ENCODE measurements around the gene STX19. TPM values are rescaled to one million over a fixed set of nuclear protein-coding genes. Genes with fewer than 3 reads are reported as not detected.

The STX19 gene
- total RNA-seq = 1 to 10 TPM; 3.1 to 5.5 (median 4.3) TPM

- Histone ChIP-seq H3K36me3 (no peaks in the 10 kb centered on the region), H3K4me1 (peaks cover 4% of the 10 kb centered on the region), H3K9me3 (no peaks in the 10 kb centered on the region), H3K27ac (peak within 1 kb of the TSS; percentile 22), H3K4me3 (peak within 1 kb of the TSS; percentile 32), H3K27me3 (no peaks in the 10 kb centered on the region)
- TF ChIP-seq POLR2AphosphoS5 (IDR thresholded peaks at IDR 0.05) (no peak), CTCF (IDR thresholded peaks at IDR 0.05) (no peak), EP300 (IDR thresholded peaks at IDR 0.05) (no peak), POLR2A (IDR thresholded peaks at IDR 0.05) (no peak)
- WGBS = 48% methylated on average over 8 of the region's 8 CpGs
- no peak for DNase-seq (ENCODE audit: low spot score in 2 of 2)
Observed at GRCh38 chr3:94028093-94028837, at the start of gene STX19. STX19 (minus strand) TSS chr3:94028597; CDS start chr3:94015269, 13,328 bp downstream.

- no peak for TF ChIP-seq EP300 (IDR thresholded peaks at IDR 0.05)
- no peak for TF ChIP-seq POLR2A (IDR thresholded peaks at IDR 0.05)
- no peak for TF ChIP-seq CTCF (IDR thresholded peaks at IDR 0.05)
- TF ChIP-seq POLR2AphosphoS5 (IDR thresholded peaks at IDR 0.05) = no peak
- Histone ChIP-seq H3K36me3 (peaks cover 8% of the 10 kb centered on the region), H3K27ac (no peak overlapping the region), H3K9me3 (no peaks in the 10 kb centered on the region), H3K27me3 (no peaks in the 10 kb centered on the region), H3K4me3 (no peak overlapping the region), H3K4me1 (no peaks in the 10 kb centered on the region)
- no peak for DNase-seq (ENCODE audit: low spot score in 2 of 2)
- WGBS = 98% methylated on average over 3 of the region's 3 CpGs
Observed at GRCh38 chr3:94076055-94076454, 47.7 kb upstream of the STX19 start.

- DNase-seq (ENCODE audit: low spot score in 2 of 2) = no peak
- Histone ChIP-seq H3K27me3 (no peaks in the 10 kb centered on the region), H3K4me3 (no peak overlapping the region), H3K4me1 (peaks cover 4% of the 10 kb centered on the region), H3K27ac (no peak overlapping the region), H3K36me3 (peaks cover 12% of the 10 kb centered on the region), H3K9me3 (no peaks in the 10 kb centered on the region)
- 89% methylated on average over 4 of the region's 4 CpGs for WGBS
- TF ChIP-seq POLR2A (IDR thresholded peaks at IDR 0.05) (no peak), CTCF (IDR thresholded peaks at IDR 0.05) (no peak), POLR2AphosphoS5 (IDR thresholded peaks at IDR 0.05) (no peak), EP300 (IDR thresholded peaks at IDR 0.05) (no peak)
Observed at GRCh38 chr3:94071713-94072284, 43.4 kb upstream of the STX19 start.

- Histone ChIP-seq H3K36me3 (peaks cover 12% of the 10 kb centered on the region), H3K27me3 (no peaks in the 10 kb centered on the region), H3K27ac (no peak overlapping the region), H3K4me1 (peaks cover 5% of the 10 kb centered on the region), H3K4me3 (no peak overlapping the region), H3K9me3 (no peaks in the 10 kb centered on the region)
- TF ChIP-seq EP300 (IDR thresholded peaks at IDR 0.05) = no peak
- TF ChIP-seq POLR2AphosphoS5 (IDR thresholded peaks at IDR 0.05) = no peak
- TF ChIP-seq POLR2A (IDR thresholded peaks at IDR 0.05) = no peak
- TF ChIP-seq CTCF (IDR thresholded peaks at IDR 0.05) = no peak
- no peak for DNase-seq (ENCODE audit: low spot score in 2 of 2)
- WGBS = 90% methylated on average over 6 of the region's 6 CpGs
Observed at GRCh38 chr3:94070341-94070911, 42.0 kb upstream of the STX19 start.

GRCh38 chr3:94069194-94069813, 40.9 kb upstream of the STX19 start:
- Histone ChIP-seq H3K4me1 (peaks cover 15% of the 10 kb centered on the region), H3K27ac (no peak overlapping the region), H3K27me3 (no peaks in the 10 kb centered on the region), H3K4me3 (no peak overlapping the region), H3K36me3 (peaks cover 12% of the 10 kb centered on the region), H3K9me3 (no peaks in the 10 kb centered on the region)
- no peak for TF ChIP-seq POLR2AphosphoS5 (IDR thresholded peaks at IDR 0.05)
- TF ChIP-seq CTCF (IDR thresholded peaks at IDR 0.05) = peak; percentile 2 to 38
- WGBS = 53% methylated on average over 4 of the region's 4 CpGs
- DNase-seq (ENCODE audit: low spot score in 2 of 2) = no peak

Measured in suprapubic skin (tissue), 4 donors.